Liver (tissue), 9 donors: ENCODE measurements around the gene ANK3. TPM values are rescaled to one million over a fixed set of nuclear protein-coding genes. Genes with fewer than 3 reads are reported as not detected.

Experiments used
- DNase-seq: peaks from one replicate; pipeline ENCODE4 v3.0.0-alpha.2; 2017; ENCODE audit warnings: low spot score
- H3K27ac ChIP-seq, 2 donors: one replicate each; pipeline ENCODE4 v1.7.0; 2013; ENCODE audit warnings: inconsistent platforms in 2 of 2, low read length in 2 of 2, control low read depth in 1 of 2, low read depth in 1 of 2, mild to moderate bottlenecking in 1 of 2
- H3K27me3 ChIP-seq, 4 donors: one replicate each; pipeline versions ENCODE4 v1.6.1 to v1.7.0; 2013; ENCODE audit warnings: low read length in 3 of 4, inconsistent platforms in 1 of 4, mild to moderate bottlenecking in 1 of 4, moderate library complexity in 1 of 4; ENCODE audit not compliant: control insufficient read depth in 4 of 4, insufficient read depth in 4 of 4
- H3K36me3 ChIP-seq, 4 donors: one replicate each; pipeline versions ENCODE4 v1.6.1 to v1.7.0; 2013; ENCODE audit warnings: low read length in 3 of 4, mild to moderate bottlenecking in 3 of 4, low read depth in 1 of 4, moderate library complexity in 1 of 4; ENCODE audit not compliant: control insufficient read depth in 4 of 4, insufficient read depth in 3 of 4
- H3K4me1 ChIP-seq, 4 donors: one replicate each; pipeline versions ENCODE4 v1.6.1 to v1.7.0; 2013; ENCODE audit warnings: low read length in 3 of 4, mild to moderate bottlenecking in 3 of 4, moderate library complexity in 1 of 4; ENCODE audit not compliant: control insufficient read depth in 4 of 4, insufficient read depth in 4 of 4
- H3K4me3 ChIP-seq, 3 donors: one replicate each; pipeline versions ENCODE4 v1.6.1 to v1.7.0; 2013; ENCODE audit warnings: low read length in 3 of 3, control low read depth in 1 of 3, low read depth in 1 of 3, mild to moderate bottlenecking in 1 of 3
- H3K9ac ChIP-seq, 2 donors: one replicate each; pipeline ENCODE4 v1.7.0; 2013; ENCODE audit warnings: low read length in 2 of 2, mild to moderate bottlenecking in 2 of 2, moderate library complexity in 2 of 2, control low read depth in 1 of 2, low read depth in 1 of 2
- H3K9me3 ChIP-seq, 4 donors: one replicate each; pipeline versions ENCODE4 v1.6.1 to v1.7.0; 2013; ENCODE audit warnings: low read length in 3 of 4; ENCODE audit not compliant: control insufficient read depth in 4 of 4
- ATF3 ChIP-seq: IDR thresholded peaks from 2 replicates; pipeline ENCODE4 v1.6.1; 2016; ENCODE audit warnings: antibody characterized with exemption
- CTCF ChIP-seq: fragments of 150-350 bp; IDR thresholded peaks from 2 replicates; pipeline ENCODE4 v1.5.1; 2017; ENCODE audit warnings: improper control_type of control experiment, low read depth, low read length; ENCODE audit not compliant: missing input control
- HNF4A ChIP-seq, 2 donors: conservative IDR thresholded peaks; 2 replicates each; pipeline ENCODE4 v1.6.1; 2016; ENCODE audit warnings: antibody characterized with exemption in 2 of 2, mild to moderate bottlenecking in 2 of 2
- HNF4G ChIP-seq: IDR thresholded peaks from 2 replicates; pipeline ENCODE4 v1.6.1; 2016; ENCODE audit warnings: antibody characterized with exemption
- MAX ChIP-seq: IDR thresholded peaks from 2 replicates; pipeline ENCODE4 v1.6.1; 2016; ENCODE audit warnings: antibody characterized with exemption
- NR2F2 ChIP-seq: IDR thresholded peaks from 2 replicates; pipeline ENCODE4 v1.6.1; 2016; ENCODE audit warnings: antibody characterized with exemption
- RAD21 ChIP-seq, 2 donors: IDR thresholded peaks; 2 replicates each; pipeline ENCODE4 v1.6.1; 2016; ENCODE audit warnings: antibody characterized with exemption in 2 of 2, mild to moderate bottlenecking in 2 of 2
- RXRA ChIP-seq, 2 donors: IDR thresholded peaks; 2 replicates each; pipeline ENCODE4 v1.6.1; 2017 to 2018; ENCODE audit warnings: antibody characterized with exemption in 2 of 2, mild to moderate bottlenecking in 1 of 2
- TAF1 ChIP-seq: conservative IDR thresholded peaks from 2 replicates; pipeline ENCODE4 v1.6.1; 2016; ENCODE audit warnings: antibody characterized with exemption, mild to moderate bottlenecking
- WGBS: extraction: QIAGEN DNeasy Blood & Tissue Kit; methylation state at CpG from one replicate; pipeline ENCODE4 v1.1.7; 2013; 5-methylcytosine and 5-hydroxymethylcytosine counted together
- polyA plus RNA-seq, 2 donors: library from polyadenylated mRNA; stranded (reverse) in 1 of 2; unstranded in 1 of 2; fragments of 200-250 nt in 1 of 2; fragments of >200 nt in 1 of 2; fragmentation: Nextera tagmentation in 1 of 2; extraction: Ambion mirVana in 1 of 2; gene quantifications; one replicate each; pipeline versions ENCODE4 v1.2.1 to v1.2.3, GENCODE V29; 2013 to 2015
- total RNA-seq, 2 donors: library from RNA; depleted of rRNA; stranded (reverse); fragments of >200 nt; gene quantifications; one replicate each; pipeline ENCODE4 v1.2.3, GENCODE V29; 2014
- donor health status: healthy.
- donor health status: healthy.
- donor health status: healthy.
- donor health status: healthy.
- donor health status: healthy.

The ANK3 gene
- total and polyA plus RNA-seq, 4 donors, result 5.7 to 30.0 (median 9.7) TPM

- Histone ChIP-seq H3K9me3 (no peaks in the 10 kb centered on the region), H3K4me3 (no peak overlapping the region), H3K36me3 (no peaks in the 10 kb centered on the region), H3K27ac (no peak overlapping the region), H3K9ac (no peak overlapping the region), H3K27me3 (no peaks in the 10 kb centered on the region), H3K4me1 (peaks cover 0 to 6% (median 1%) of the 10 kb centered on the region in 4 donors)
- 83% methylated on average over 2 of the region's 2 CpGs for WGBS
- DNase-seq, result no peak
- TF ChIP-seq RXRA (IDR thresholded peaks at IDR 0.05) (no peak), HNF4G (no peak), NR2F2 (peak; percentile 8), MAX (no peak)
Observed at GRCh38 chr10:60349426-60349825, 40.2 kb downstream of the ANK3 start.

- no peaks in the 10 kb centered on the region for H3K27me3 ChIP-seq
- H3K4me3 ChIP-seq, result no peak overlapping the region
- WGBS, result 85% methylated on average over 2 of the region's 2 CpGs
- no peak overlapping the region for H3K27ac ChIP-seq
- no peaks in the 10 kb centered on the region for H3K36me3 ChIP-seq
- TF ChIP-seq NR2F2 (peak; percentile 49), CTCF (no peak), RAD21 (IDR thresholded peaks at IDR 0.05) (no peak)
- DNase-seq, result no peak
- H3K9ac ChIP-seq, result no peak overlapping the region
- no peaks in the 10 kb centered on the region for H3K9me3 ChIP-seq
- H3K4me1 ChIP-seq, result peaks cover 0 to 6% (median 1%) of the 10 kb centered on the region in 4 donors
Observed at GRCh38 chr10:60348982-60349381, 40.7 kb downstream of the ANK3 start.

GRCh38 chr10:60347270-60347669 is 42.4 kb downstream of the ANK3 start:
- TF ChIP-seq TAF1 (no peak), CTCF (no peak), ATF3 (no peak), HNF4G (no peak), MAX (no peak), HNF4A (conservative IDR thresholded peaks at IDR 0.05) (no peak)
- Histone ChIP-seq H3K27me3 (no peaks in the 10 kb centered on the region), H3K36me3 (no peaks in the 10 kb centered on the region), H3K9me3 (no peaks in the 10 kb centered on the region), H3K4me1 (no peaks in the 10 kb centered on the region), H3K4me3 (no peak overlapping the region), H3K9ac (no peak overlapping the region), H3K27ac (no peak overlapping the region)
- no peak for DNase-seq
- WGBS, result 97% methylated on average over 1 of the region's 1 CpG
